ENCODE measurements around the gene C16orf96. TPM values are rescaled to one million over a fixed set of nuclear protein-coding genes. Genes with fewer than 3 reads are reported as not detected.

The C16orf96 gene
- total and polyA plus RNA-seq, 2 experiments from 2014 or later = 0.37 to 2.2 TPM

DNA sequence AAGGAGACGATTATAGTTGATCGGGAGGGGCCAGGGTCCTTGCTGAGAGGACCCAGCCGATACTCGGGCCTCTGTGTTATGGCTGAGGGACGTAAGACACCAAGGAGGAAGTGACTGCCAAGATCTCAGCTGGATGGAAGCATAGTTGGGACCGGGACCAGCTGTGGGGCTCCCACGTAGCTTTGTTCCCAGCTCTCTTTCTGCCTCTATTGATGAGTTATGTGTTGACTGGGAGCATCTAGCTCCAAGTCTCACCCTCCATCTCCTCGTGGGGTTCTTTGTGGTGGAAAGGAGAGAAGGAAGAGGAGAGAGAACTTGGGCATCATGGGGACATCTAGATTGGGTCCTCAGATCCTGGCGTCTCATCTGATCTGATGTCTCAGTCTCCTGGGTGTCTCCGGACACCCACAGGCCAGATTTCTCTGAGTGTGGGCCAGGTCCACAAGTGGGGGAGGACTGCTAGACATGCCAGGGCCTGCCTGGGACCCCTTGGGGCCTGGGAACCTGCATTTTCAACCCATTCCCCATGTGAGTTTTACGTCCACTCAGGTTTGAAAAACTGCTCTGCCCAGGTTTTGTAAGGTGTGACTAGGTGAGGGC is 69.5 kb downstream of the C16orf96 start:
- Histone ChIP-seq H3F3A (replicated peaks; ENCODE audit: low read depth) (peaks cover 16% of the 10 kb centered on the region; the same call in 1 of the 2 replicates), H3K27me3 (ENCODE audit: insufficient read depth) (no peaks in the 10 kb centered on the region), H3K4me1 (ENCODE audit: insufficient read depth) (0 out of 2 replicates have a peak, but pooled peaks cover 7% of the 10 kb centered on the region), H2AFZ (peak overlapping the region; percentile 63; the same call in 1 of the 2 replicates), H3K9me2 (ENCODE audit: insufficient read depth) (no peaks in the 10 kb centered on the region), H3K36me3 (ENCODE audit: insufficient read depth) (peaks cover 4% of the 10 kb centered on the region; the same call in 1 of the 2 replicates), H3K4me3 (peak overlapping the region; percentile 95), H4K20me1 (replicated peaks; ENCODE audit: insufficient read depth) (peaks cover 10% of the 10 kb centered on the region), H3K4me2 (peak overlapping the region; percentile 98), H3K27ac (ENCODE audit: low read depth) (peak overlapping the region; percentile 80; the same call in 1 of the 2 replicates), H3K79me2 (replicated peaks; ENCODE audit: insufficient read depth) (peaks cover 55% of the 10 kb centered on the region)
- Mint-ChIP-seq H3K36me3 (ENCODE audit: low read depth) (0 out of 3 replicates have a peak, but pooled peaks cover 5% of the 10 kb centered on the region), H3K4me1 (peaks cover 20% of the 10 kb centered on the region; the same call in 2 of the 3 replicates), H3K4me3 (peak overlapping the region; percentile 99), H3K27me3 (ENCODE audit: insufficient read depth, low read depth, poor library complexity) (peaks cover 20% of the 10 kb centered on the region), H3K9me3 (no peaks in the 10 kb centered on the region), H3K27ac (peak overlapping the region; percentile 94)
- no peak for DNase-seq (ENCODE audit: low spot score)
- ATAC-seq = no peak
- no peak for TF ChIP-seq EZH2phosphoT487 (IDR thresholded peaks at IDR 0.05; ENCODE audit: unreplicated experiment)
- no peak for TF ChIP-seq POLR2AphosphoS5 (IDR thresholded peaks at IDR 0.05; ENCODE audit: low read depth)
- TF ChIP-seq, protein P1, sequence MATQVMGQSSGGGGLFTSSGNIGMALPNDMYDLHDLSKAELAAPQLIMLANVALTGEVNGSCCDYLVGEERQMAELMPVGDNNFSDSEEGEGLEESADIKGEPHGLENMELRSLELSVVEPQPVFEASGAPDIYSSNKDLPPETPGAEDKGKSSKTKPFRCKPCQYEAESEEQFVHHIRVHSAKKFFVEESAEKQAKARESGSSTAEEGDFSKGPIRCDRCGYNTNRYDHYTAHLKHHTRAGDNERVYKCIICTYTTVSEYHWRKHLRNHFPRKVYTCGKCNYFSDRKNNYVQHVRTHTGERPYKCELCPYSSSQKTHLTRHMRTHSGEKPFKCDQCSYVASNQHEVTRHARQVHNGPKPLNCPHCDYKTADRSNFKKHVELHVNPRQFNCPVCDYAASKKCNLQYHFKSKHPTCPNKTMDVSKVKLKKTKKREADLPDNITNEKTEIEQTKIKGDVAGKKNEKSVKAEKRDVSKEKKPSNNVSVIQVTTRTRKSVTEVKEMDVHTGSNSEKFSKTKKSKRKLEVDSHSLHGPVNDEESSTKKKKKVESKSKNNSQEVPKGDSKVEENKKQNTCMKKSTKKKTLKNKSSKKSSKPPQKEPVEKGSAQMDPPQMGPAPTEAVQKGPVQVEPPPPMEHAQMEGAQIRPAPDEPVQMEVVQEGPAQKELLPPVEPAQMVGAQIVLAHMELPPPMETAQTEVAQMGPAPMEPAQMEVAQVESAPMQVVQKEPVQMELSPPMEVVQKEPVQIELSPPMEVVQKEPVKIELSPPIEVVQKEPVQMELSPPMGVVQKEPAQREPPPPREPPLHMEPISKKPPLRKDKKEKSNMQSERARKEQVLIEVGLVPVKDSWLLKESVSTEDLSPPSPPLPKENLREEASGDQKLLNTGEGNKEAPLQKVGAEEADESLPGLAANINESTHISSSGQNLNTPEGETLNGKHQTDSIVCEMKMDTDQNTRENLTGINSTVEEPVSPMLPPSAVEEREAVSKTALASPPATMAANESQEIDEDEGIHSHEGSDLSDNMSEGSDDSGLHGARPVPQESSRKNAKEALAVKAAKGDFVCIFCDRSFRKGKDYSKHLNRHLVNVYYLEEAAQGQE (IDR thresholded peaks at IDR 0.05; ENCODE audit: unreplicated experiment) = no peak
- TF ChIP-seq, protein P2, sequence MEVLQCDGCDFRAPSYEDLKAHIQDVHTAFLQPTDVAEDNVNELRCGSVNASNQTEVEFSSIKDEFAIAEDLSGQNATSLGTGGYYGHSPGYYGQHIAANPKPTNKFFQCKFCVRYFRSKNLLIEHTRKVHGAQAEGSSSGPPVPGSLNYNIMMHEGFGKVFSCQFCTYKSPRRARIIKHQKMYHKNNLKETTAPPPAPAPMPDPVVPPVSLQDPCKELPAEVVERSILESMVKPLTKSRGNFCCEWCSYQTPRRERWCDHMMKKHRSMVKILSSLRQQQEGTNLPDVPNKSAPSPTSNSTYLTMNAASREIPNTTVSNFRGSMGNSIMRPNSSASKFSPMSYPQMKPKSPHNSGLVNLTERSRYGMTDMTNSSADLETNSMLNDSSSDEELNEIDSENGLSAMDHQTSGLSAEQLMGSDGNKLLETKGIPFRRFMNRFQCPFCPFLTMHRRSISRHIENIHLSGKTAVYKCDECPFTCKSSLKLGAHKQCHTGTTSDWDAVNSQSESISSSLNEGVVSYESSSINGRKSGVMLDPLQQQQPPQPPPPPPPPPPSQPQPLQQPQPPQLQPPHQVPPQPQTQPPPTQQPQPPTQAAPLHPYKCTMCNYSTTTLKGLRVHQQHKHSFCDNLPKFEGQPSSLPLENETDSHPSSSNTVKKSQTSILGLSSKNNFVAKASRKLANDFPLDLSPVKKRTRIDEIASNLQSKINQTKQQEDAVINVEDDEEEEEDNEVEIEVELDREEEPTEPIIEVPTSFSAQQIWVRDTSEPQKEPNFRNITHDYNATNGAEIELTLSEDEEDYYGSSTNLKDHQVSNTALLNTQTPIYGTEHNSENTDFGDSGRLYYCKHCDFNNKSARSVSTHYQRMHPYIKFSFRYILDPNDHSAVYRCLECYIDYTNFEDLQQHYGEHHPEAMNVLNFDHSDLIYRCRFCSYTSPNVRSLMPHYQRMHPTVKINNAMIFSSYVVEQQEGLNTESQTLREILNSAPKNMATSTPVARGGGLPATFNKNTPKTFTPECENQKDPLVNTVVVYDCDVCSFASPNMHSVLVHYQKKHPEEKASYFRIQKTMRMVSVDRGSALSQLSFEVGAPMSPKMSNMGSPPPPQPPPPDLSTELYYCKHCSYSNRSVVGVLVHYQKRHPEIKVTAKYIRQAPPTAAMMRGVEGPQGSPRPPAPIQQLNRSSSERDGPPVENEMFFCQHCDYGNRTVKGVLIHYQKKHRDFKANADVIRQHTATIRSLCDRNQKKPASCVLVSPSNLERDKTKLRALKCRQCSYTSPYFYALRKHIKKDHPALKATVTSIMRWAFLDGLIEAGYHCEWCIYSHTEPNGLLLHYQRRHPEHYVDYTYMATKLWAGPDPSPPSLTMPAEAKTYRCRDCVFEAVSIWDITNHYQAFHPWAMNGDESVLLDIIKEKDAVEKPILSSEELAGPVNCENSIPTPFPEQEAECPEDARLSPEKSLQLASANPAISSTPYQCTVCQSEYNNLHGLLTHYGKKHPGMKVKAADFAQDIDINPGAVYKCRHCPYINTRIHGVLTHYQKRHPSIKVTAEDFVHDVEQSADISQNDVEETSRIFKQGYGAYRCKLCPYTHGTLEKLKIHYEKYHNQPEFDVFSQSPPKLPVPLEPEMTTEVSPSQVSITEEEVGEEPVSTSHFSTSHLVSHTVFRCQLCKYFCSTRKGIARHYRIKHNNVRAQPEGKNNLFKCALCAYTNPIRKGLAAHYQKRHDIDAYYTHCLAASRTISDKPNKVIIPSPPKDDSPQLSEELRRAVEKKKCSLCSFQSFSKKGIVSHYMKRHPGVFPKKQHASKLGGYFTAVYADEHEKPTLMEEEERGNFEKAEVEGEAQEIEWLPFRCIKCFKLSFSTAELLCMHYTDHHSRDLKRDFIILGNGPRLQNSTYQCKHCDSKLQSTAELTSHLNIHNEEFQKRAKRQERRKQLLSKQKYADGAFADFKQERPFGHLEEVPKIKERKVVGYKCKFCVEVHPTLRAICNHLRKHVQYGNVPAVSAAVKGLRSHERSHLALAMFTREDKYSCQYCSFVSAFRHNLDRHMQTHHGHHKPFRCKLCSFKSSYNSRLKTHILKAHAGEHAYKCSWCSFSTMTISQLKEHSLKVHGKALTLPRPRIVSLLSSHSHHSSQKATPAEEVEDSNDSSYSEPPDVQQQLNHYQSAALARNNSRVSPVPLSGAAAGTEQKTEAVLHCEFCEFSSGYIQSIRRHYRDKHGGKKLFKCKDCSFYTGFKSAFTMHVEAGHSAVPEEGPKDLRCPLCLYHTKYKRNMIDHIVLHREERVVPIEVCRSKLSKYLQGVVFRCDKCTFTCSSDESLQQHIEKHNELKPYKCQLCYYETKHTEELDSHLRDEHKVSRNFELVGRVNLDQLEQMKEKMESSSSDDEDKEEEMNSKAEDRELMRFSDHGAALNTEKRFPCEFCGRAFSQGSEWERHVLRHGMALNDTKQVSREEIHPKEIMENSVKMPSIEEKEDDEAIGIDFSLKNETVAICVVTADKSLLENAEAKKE (CRISPR knock-in tag; IDR thresholded peaks at IDR 0.05) = no peak
- TF ChIP-seq ZNF114 (CRISPR knock-in tag; IDR thresholded peaks at IDR 0.05) = no peak
- no peak for TF ChIP-seq ZNF331 (CRISPR knock-in tag; IDR thresholded peaks at IDR 0.05; ENCODE audit: low read depth)
- no peak for TF ChIP-seq JUNB (IDR thresholded peaks at IDR 0.05; ENCODE audit: unreplicated experiment)
- no peak for TF ChIP-seq NANOG (IDR thresholded peaks at IDR 0.05; ENCODE audit: borderline replicate concordance)
- no peak for TF ChIP-seq STAT1 (IDR thresholded peaks at IDR 0.05; ENCODE audit: unreplicated experiment)

Data from GM23338 (cell line).